HEK293 (cell line): ENCODE data around the gene FXYD6.

Experiments used
- CTCF ChIA-PET: fragments of 350-600 bp; formaldehyde crosslinking; extraction: SDS; loops from one replicate; lab custom pipeline; 2021; ENCODE audit warnings: antibody characterized with exemption; lab: Yijun Ruan, JAX
- POLR2A ChIA-PET: fragments of 300-600 bp; formaldehyde crosslinking; extraction: SDS; loops from one replicate; lab custom pipeline; 2020; ENCODE audit warnings: antibody characterized with exemption, inconsistent platforms; lab: Yijun Ruan, JAX
- H3K27ac ChIP-seq: fragments of 200-500 bp; sonication (Bioruptor generic); 2 replicates; pipeline ENCODE4 v1.5.1; 2014; ENCODE audit warnings: low read depth, low read length, control low read depth, inconsistent platforms; ENCODE audit errors: extremely low read depth
- H3K36me3 ChIP-seq, 2 experiments: fragments of 200-500 bp in 1 of 2; sonication (Bioruptor generic) in 1 of 2; 1 replicate in 1 of 2; 2 replicates in 1 of 2; pipeline ENCODE4 v1.5.1; 2014 to 2017; ENCODE audit warnings: inconsistent platforms in 2 of 2, low read length in 2 of 2; ENCODE audit not compliant: control insufficient read depth in 2 of 2, insufficient read depth in 1 of 2
- H3K4me1 ChIP-seq: fragments of 200-500 bp; sonication (Bioruptor generic); 2 replicates; pipeline ENCODE4 v1.5.1; 2014; ENCODE audit warnings: mild to moderate bottlenecking, low read length, inconsistent platforms; ENCODE audit not compliant: control insufficient read depth, insufficient read depth
- H3K4me3 ChIP-seq: 2 replicates; pipeline ENCODE4 v1.5.1; 2011; ENCODE audit warnings: low read depth, mild to moderate bottlenecking, control low read depth, low read length, moderate library complexity
- H3K9me3 ChIP-seq: fragments of 200-500 bp; sonication (Bioruptor generic); 2 replicates; pipeline ENCODE4 v1.5.1; 2014; ENCODE audit warnings: low read depth, low read length, inconsistent platforms; ENCODE audit not compliant: control insufficient read depth, insufficient read depth
- ATF2 ChIP-seq: fragments of 450-650 bp; formaldehyde crosslinking; IDR thresholded peaks from 2 replicates; pipeline ENCODE4 v1.5.1; 2016; ENCODE audit warnings: missing biosample characterization, missing genetic modification characterization, low read depth
- ELK4 ChIP-seq: IDR thresholded peaks from 2 replicates; pipeline ENCODE4 v1.6.1; 2011; ENCODE audit warnings: mild to moderate bottlenecking, low read depth, low read length, borderline replicate concordance
- GLIS1 ChIP-seq: fragments of 450-650 bp; formaldehyde crosslinking; IDR thresholded peaks from 2 replicates; pipeline ENCODE4 v1.5.1; 2016; ENCODE audit warnings: missing biosample characterization, missing genetic modification characterization
- KLF10 ChIP-seq: fragments of 450-650 bp; IDR thresholded peaks from 2 replicates; pipeline ENCODE4 v1.5.1; 2018; ENCODE audit warnings: missing biosample characterization, mild to moderate bottlenecking, missing genetic modification characterization
- KLF9 ChIP-seq: fragments of 450-650 bp; formaldehyde crosslinking; IDR thresholded peaks from 2 replicates; pipeline ENCODE4 v1.5.1; 2016; ENCODE audit warnings: missing biosample characterization, missing genetic modification characterization, low read depth
- PBX3 ChIP-seq: sonication (generic); formaldehyde crosslinking; IDR thresholded peaks from 2 replicates; pipeline ENCODE4 v1.8.1; 2022; ENCODE audit warnings: mild to moderate bottlenecking, moderate library complexity, missing genetic modification reagents
- PRDM4 ChIP-seq: fragments of 450-650 bp; formaldehyde crosslinking; IDR thresholded peaks from 2 replicates; pipeline ENCODE4 v1.5.1; 2017; ENCODE audit warnings: missing biosample characterization, missing genetic modification characterization
- SP2 ChIP-seq: fragments of 450-650 bp; formaldehyde crosslinking; IDR thresholded peaks from 2 replicates; pipeline ENCODE4 v1.5.1; 2016; ENCODE audit warnings: missing biosample characterization, missing genetic modification characterization
- ZBTB6 ChIP-seq: fragments of 450-650 bp; formaldehyde crosslinking; IDR thresholded peaks from 2 replicates; pipeline ENCODE4 v1.5.1; 2017; ENCODE audit warnings: missing biosample characterization, missing genetic modification characterization
- ZFP37 ChIP-seq: fragments of 450-650 bp; formaldehyde crosslinking; IDR thresholded peaks from 2 replicates; pipeline ENCODE4 v1.5.1; 2016; ENCODE audit warnings: missing biosample characterization, missing genetic modification characterization
- ZNF112 ChIP-seq: fragments of 450-650 bp; formaldehyde crosslinking; IDR thresholded peaks from 2 replicates; pipeline ENCODE4 v1.5.0; 2017; ENCODE audit warnings: missing biosample characterization, missing genetic modification characterization
- ZNF19 ChIP-seq: fragments of 450-650 bp; formaldehyde crosslinking; IDR thresholded peaks from 2 replicates; pipeline ENCODE4; 2016; ENCODE audit warnings: missing biosample characterization, missing genetic modification characterization, low read depth
- ZNF354C ChIP-seq: fragments of 450-650 bp; formaldehyde crosslinking; IDR thresholded peaks from 2 replicates; pipeline ENCODE4 v1.5.1; 2016; ENCODE audit warnings: missing biosample characterization, missing genetic modification characterization, low read depth, borderline replicate concordance
- ZNF366 ChIP-seq: fragments of 450-650 bp; formaldehyde crosslinking; conservative IDR thresholded peaks from 2 replicates; pipeline ENCODE4 v1.5.1; 2016; ENCODE audit warnings: missing biosample characterization, missing genetic modification characterization
- ZNF426 ChIP-seq: fragments of 450-650 bp; formaldehyde crosslinking; IDR thresholded peaks from 2 replicates; pipeline ENCODE4 v1.5.1; 2017; ENCODE audit warnings: missing biosample characterization, missing genetic modification characterization, mild to moderate bottlenecking, inconsistent platforms, moderate library complexity
- ZNF521 ChIP-seq: fragments of 450-650 bp; formaldehyde crosslinking; IDR thresholded peaks from 2 replicates; pipeline ENCODE4 v1.5.1; 2017; ENCODE audit warnings: missing biosample characterization, mild to moderate bottlenecking, missing genetic modification characterization
- ZNF624 ChIP-seq: fragments of 450-650 bp; formaldehyde crosslinking; IDR thresholded peaks from 2 replicates; pipeline ENCODE4 v1.5.1; 2017; ENCODE audit warnings: missing biosample characterization, missing genetic modification characterization
- ZNF626 ChIP-seq: fragments of 450-650 bp; sonication (Bioruptor Pico); formaldehyde crosslinking; IDR thresholded peaks from 2 replicates; pipeline ENCODE4 v1.5.1; 2018; ENCODE audit warnings: missing biosample characterization, missing genetic modification characterization, inconsistent platforms
- ZNF639 ChIP-seq: fragments of 450-650 bp; formaldehyde crosslinking; IDR thresholded peaks from 2 replicates; pipeline ENCODE4 v1.5.1; 2016; ENCODE audit warnings: missing biosample characterization, missing genetic modification characterization
- ZNF791 ChIP-seq: fragments of 450-650 bp; formaldehyde crosslinking; IDR thresholded peaks from 2 replicates; pipeline ENCODE4 v1.5.1; 2016; ENCODE audit warnings: missing biosample characterization, missing genetic modification characterization

The FXYD6 gene

GRCh38 chr11:117919781-117920221 is 43.3 kb upstream of the FXYD6 start:
- Histone ChIP-seq H3K27ac (no peak overlapping the region), H3K4me3 (no peak overlapping the region), H3K4me1 (no peaks in the 10 kb centered on the region), H3K36me3 (no peaks in the 10 kb centered on the region), H3K9me3 (no peaks in the 10 kb centered on the region)
- POLR2A ChIA-PET = no interaction called here
- TF ChIP-seq ZNF624 (tag by site-specific recombination) (no peak), ZNF521 (no peak)
- CTCF ChIA-PET = interaction anchor here (1.2 kb wide), 1 partner anchor 27 kb away, joined by 4 read pairs; no protein-coding TSS in a partner anchor

- Histone ChIP-seq H3K9me3 (no peaks in the 10 kb centered on the region), H3K27ac (no peak overlapping the region), H3K36me3 (no peaks in the 10 kb centered on the region), H3K4me3 (no peak overlapping the region)
- CTCF ChIA-PET = interaction anchor here (0.6 kb wide), 1 partner anchor 12 kb away, joined by 3 read pairs; no protein-coding TSS in a partner anchor
- POLR2A ChIA-PET = no interaction called here
- TF ChIP-seq PBX3 (CRISPR knock-in tag) (no peak), ZNF112 (tag by site-specific recombination) (no peak), ZNF19 (tag by site-specific recombination) (no peak), GLIS1 (tag by site-specific recombination) (no peak), ZNF426 (no peak), KLF9 (tag by site-specific recombination) (no peak)
- TF ChIP-seq, all 188 proteins: peak for 0
- no peaks in the 10 kb centered on the region for H3K4me1 ChIP-seq
Observed at GRCh38 chr11:117919341-117919740, 42.9 kb upstream of the FXYD6 start.

- Histone ChIP-seq H3K9me3 (no peaks in the 10 kb centered on the region), H3K4me3 (no peak overlapping the region), H3K36me3 (no peaks in the 10 kb centered on the region), H3K4me1 (no peaks in the 10 kb centered on the region), H3K27ac (no peak overlapping the region)
- CTCF ChIA-PET = interaction anchor here (0.6 to 1.0 kb wide), 2 partner anchors 11 to 74 kb away, joined by 3 read pairs; no protein-coding TSS in a partner anchor
- POLR2A ChIA-PET = no interaction called here
- TF ChIP-seq KLF10 (no peak), SP2 (tag by site-specific recombination) (no peak), ZNF626 (no peak), ZNF639 (tag by site-specific recombination) (no peak), PRDM4 (no peak), ATF2 (tag by site-specific recombination) (no peak), ELK4 (no peak), ZNF354C (tag by site-specific recombination) (no peak), ZBTB6 (tag by site-specific recombination) (no peak), ZNF791 (tag by site-specific recombination) (no peak), ZNF366 (tag by site-specific recombination) (no peak), ZFP37 (tag by site-specific recombination) (no peak)
Observed at GRCh38 chr11:117918366-117919255, 42.2 kb upstream of the FXYD6 start.
